ENCODE measurements around the gene TARBP1.

The TARBP1 gene

GRCh38 chr1:234490793-234491479 lies 12.0 kb upstream of the TARBP1 start:
- Histone ChIP-seq H3K36me3 (ENCODE audit: insufficient read depth, low read length) (no peaks in the 10 kb centered on the region), H3K4me3 (ENCODE audit: low read depth, low read length) (no peak overlapping the region), H3K27ac (ENCODE audit: low read depth, low read length) (no peak overlapping the region), H3K4me1 (ENCODE audit: control insufficient read depth, insufficient read depth, low read length, unreplicated experiment) (peaks cover 26% of the 10 kb centered on the region), H2AFZ (ENCODE audit: low read length, unreplicated experiment) (no peak overlapping the region), H3K79me2 (ENCODE audit: control insufficient read depth, insufficient read depth, low read length, unreplicated experiment) (no peaks in the 10 kb centered on the region), H3K27me3 (ENCODE audit: insufficient read depth, low read length) (no peaks in the 10 kb centered on the region)

DNA sequence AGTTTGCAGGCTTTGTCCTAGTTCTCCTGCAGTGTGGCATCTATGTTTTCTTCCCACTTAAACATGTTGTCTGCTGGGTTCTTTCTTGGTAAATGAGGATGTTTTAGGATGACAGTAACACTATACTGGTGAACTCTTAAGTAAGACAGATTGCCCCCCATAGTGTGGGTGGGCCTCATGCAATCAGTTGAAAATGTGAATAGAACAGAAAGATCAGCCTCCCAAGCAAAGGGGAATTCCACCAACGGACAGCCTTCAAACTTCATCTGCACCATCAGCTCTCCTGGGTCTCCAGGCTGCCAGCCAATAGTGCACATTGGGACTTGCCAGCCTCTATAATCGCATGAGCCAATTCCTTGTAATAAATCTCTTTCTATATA lies 10.7 kb upstream of the TARBP1 start:
- Histone ChIP-seq H3K4me3 (ENCODE audit: low read depth, low read length) (no peak overlapping the region), H3K27ac (ENCODE audit: low read depth, low read length) (no peak overlapping the region), H3K27me3 (ENCODE audit: insufficient read depth, low read length) (no peaks in the 10 kb centered on the region), H3K4me1 (ENCODE audit: control insufficient read depth, insufficient read depth, low read length, unreplicated experiment) (peaks cover 15% of the 10 kb centered on the region), H3K36me3 (ENCODE audit: insufficient read depth, low read length) (no peaks in the 10 kb centered on the region), H2AFZ (ENCODE audit: low read length, unreplicated experiment) (no peak overlapping the region), H3K79me2 (ENCODE audit: control insufficient read depth, insufficient read depth, low read length, unreplicated experiment) (no peaks in the 10 kb centered on the region)

- peaks cover 12% of the 10 kb centered on the region for H3K4me1 ChIP-seq (ENCODE audit: control insufficient read depth, insufficient read depth, low read length, unreplicated experiment)
- H3K27me3 ChIP-seq (ENCODE audit: insufficient read depth, low read length) = no peaks in the 10 kb centered on the region
- H3K27ac ChIP-seq (ENCODE audit: low read depth, low read length) = no peak overlapping the region
- H3K4me3 ChIP-seq (ENCODE audit: low read depth, low read length) = no peak overlapping the region
- H3K36me3 ChIP-seq (ENCODE audit: insufficient read depth, low read length) = no peaks in the 10 kb centered on the region
- no peak overlapping the region for H2AFZ ChIP-seq (ENCODE audit: low read length, unreplicated experiment)
- no peaks in the 10 kb centered on the region for H3K79me2 ChIP-seq (ENCODE audit: control insufficient read depth, insufficient read depth, low read length, unreplicated experiment)
Observed at GRCh38 chr1:234489007-234489697, 10.2 kb upstream of the TARBP1 start.

DNA sequence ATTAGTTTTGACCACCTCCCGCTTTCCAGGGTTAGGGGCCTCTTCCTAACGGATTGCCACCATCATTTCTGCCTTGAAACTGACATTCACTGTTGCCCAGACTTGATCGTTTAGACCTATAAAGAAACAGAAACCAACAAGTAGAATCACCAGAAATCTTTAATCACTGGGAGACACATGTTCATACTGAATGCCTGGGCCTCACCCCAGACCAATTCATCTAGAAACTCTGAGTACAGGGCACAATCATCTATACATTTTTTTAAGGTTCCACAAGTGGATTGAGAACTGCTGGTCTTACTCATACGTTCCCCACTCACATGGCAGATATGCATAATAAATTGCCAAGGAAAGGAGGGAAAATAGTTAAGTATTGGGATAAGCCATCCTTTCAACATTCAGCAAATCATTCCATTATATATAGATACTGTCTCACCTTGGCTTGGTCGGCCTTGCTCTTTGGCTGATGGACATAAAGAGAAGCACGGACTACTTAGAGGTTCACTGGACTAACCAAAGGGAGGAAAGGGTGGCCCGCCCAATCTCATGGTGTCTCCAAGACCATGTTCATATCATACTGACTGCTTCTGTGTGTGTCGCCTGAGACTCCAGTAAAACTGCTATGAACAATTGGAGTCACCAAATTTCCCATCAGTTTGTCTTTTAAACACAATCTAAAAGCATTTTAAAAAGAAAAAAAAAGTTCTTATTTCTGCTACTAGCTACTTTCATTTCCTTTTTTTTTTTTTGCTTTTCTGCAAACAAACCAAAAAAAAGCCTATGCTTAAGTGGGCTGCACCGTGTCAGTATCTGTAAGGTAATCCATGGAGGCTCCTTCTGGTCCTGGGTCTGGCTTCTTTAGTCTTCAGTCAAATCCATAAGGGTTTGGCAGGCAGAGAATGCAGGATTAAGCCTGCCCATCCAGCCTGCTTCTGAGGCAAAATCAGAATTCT lies 9.4 kb upstream of the TARBP1 start:
- Histone ChIP-seq H3K36me3 (ENCODE audit: insufficient read depth, low read length) (no peaks in the 10 kb centered on the region), H3K79me2 (ENCODE audit: control insufficient read depth, insufficient read depth, low read length, unreplicated experiment) (no peaks in the 10 kb centered on the region), H3K27ac (ENCODE audit: low read depth, low read length) (no peak overlapping the region), H3K4me1 (ENCODE audit: control insufficient read depth, insufficient read depth, low read length, unreplicated experiment) (peaks cover 12% of the 10 kb centered on the region), H3K4me3 (ENCODE audit: low read depth, low read length) (no peak overlapping the region), H3K27me3 (ENCODE audit: insufficient read depth, low read length) (no peaks in the 10 kb centered on the region), H2AFZ (ENCODE audit: low read length, unreplicated experiment) (peak overlapping the region; percentile 78)

GRCh38 chr1:234486858-234487840 lies 8.2 kb upstream of the TARBP1 start:
- Histone ChIP-seq H3K36me3 (ENCODE audit: insufficient read depth, low read length) (no peaks in the 10 kb centered on the region), H3K4me3 (ENCODE audit: low read depth, low read length) (peak overlapping the region; percentile 40)

DNA sequence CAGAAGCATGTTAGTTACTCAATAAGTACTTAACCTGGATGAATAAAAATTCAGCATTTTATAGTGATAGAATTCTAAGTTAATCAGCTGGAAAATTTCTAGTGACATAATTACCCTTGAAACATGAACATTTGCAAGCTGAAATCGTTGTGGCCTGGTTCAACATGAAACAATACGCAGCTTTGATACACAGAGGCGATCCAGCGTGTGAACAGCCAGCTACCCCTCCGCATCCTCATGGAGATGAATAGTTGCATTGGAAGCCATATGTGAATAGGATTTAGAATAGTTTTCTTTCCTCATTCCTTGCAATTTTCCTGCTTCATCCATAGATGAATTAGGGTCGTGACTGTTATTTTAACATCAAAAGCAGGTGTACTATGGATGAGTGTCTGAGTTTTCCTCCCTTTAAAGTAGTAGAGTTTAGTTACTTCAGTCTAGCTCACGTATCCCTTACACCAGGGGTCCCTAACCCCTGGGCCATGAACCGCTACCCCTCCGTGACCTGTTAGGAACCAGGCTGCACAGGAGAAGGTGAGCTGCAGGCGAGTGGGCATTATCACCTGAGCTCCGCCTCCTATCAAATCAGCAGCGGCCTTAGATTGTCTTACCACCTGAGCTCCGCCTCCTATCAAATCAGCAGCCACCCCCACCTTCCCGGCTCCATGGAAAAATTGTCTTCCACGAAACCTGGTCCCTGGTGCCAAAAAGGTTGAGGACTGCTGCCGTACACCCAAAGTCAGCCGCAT lies 6.2 kb upstream of the TARBP1 start:
- Histone ChIP-seq H3K36me3 (ENCODE audit: insufficient read depth, low read length) (no peaks in the 10 kb centered on the region), H2AFZ (ENCODE audit: low read length, unreplicated experiment) (no peak overlapping the region), H3K79me2 (ENCODE audit: control insufficient read depth, insufficient read depth, low read length, unreplicated experiment) (no peaks in the 10 kb centered on the region), H3K27me3 (ENCODE audit: insufficient read depth, low read length) (peaks cover 12% of the 10 kb centered on the region; the same call in 1 of the 2 replicates), H3K27ac (ENCODE audit: low read depth, low read length) (no peak overlapping the region), H3K4me1 (ENCODE audit: control insufficient read depth, insufficient read depth, low read length, unreplicated experiment) (peaks cover 12% of the 10 kb centered on the region), H3K4me3 (ENCODE audit: low read depth, low read length) (no peak overlapping the region)

More at GRCh38 chr1:234486858-234487840, 8.2 kb upstream of the TARBP1 start:
- Histone ChIP-seq H3K4me1 (ENCODE audit: control insufficient read depth, insufficient read depth, low read length, unreplicated experiment) (peaks cover 12% of the 10 kb centered on the region), H3K27ac (ENCODE audit: low read depth, low read length) (no peak overlapping the region), H3K27me3 (ENCODE audit: insufficient read depth, low read length) (peaks cover 11% of the 10 kb centered on the region; the same call in 1 of the 2 replicates), H2AFZ (ENCODE audit: low read length, unreplicated experiment) (peak overlapping the region; percentile 78), H3K79me2 (ENCODE audit: control insufficient read depth, insufficient read depth, low read length, unreplicated experiment) (no peaks in the 10 kb centered on the region)

DNA sequence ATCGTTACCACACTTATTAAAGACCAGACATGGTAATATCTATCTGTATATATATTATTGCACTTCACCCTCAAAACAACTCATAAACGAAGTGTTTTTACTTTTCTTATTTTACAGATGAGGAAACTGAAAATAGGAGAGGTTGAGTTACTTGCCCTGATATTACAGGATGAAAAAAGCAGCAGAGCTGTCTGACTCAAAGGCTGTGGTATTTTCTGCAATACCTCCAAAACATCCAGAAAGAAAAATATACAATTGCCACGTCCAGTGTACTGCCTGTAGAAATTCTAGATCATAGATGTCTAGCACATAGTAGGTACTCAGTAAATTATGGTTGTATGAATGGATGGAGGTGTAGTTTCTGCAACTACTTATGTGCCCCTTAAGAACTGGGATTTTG lies 5.2 kb upstream of the TARBP1 start:
- no peaks in the 10 kb centered on the region for H3K36me3 ChIP-seq (ENCODE audit: insufficient read depth, low read length)
- peaks cover 12% of the 10 kb centered on the region; the same call in 1 of the 2 replicates for H3K27me3 ChIP-seq (ENCODE audit: insufficient read depth, low read length)
- no peak overlapping the region for H3K27ac ChIP-seq (ENCODE audit: low read depth, low read length)
- H3K79me2 ChIP-seq (ENCODE audit: control insufficient read depth, insufficient read depth, low read length, unreplicated experiment) = no peaks in the 10 kb centered on the region
- no peak overlapping the region for H2AFZ ChIP-seq (ENCODE audit: low read length, unreplicated experiment)
- peaks cover 14% of the 10 kb centered on the region for H3K4me1 ChIP-seq (ENCODE audit: control insufficient read depth, insufficient read depth, low read length, unreplicated experiment)
- H3K4me3 ChIP-seq (ENCODE audit: low read depth, low read length) = no peak overlapping the region

DNA sequence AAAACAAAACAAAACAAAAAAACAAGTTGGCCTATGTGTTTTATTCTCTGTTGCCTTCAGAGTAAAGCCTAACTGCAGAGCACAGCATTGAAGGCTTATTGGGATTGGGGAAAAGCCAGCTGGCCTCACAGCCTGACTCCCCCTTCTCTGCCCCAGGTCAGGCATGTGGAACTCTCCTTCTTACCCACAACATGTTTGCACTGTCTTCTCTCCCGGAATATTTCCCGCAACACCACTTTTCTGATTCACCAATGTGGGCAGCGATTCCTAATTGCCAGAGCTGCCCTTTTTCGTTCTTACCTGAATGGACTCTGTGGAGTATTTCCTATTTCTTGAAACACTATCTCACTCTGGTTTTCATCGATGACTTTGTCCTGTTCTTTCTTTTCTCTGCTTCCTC lies 2.8 kb upstream of the TARBP1 start:
- no peak overlapping the region for H3K27ac ChIP-seq (ENCODE audit: low read depth, low read length)
- peaks cover 11% of the 10 kb centered on the region for H3K79me2 ChIP-seq (ENCODE audit: control insufficient read depth, insufficient read depth, low read length, unreplicated experiment)
- H2AFZ ChIP-seq (ENCODE audit: low read length, unreplicated experiment) = no peak overlapping the region
- H3K27me3 ChIP-seq (ENCODE audit: insufficient read depth, low read length) = peaks cover 12% of the 10 kb centered on the region; the same call in 1 of the 2 replicates
- no peaks in the 10 kb centered on the region for H3K36me3 ChIP-seq (ENCODE audit: insufficient read depth, low read length)
- peaks cover 12% of the 10 kb centered on the region for H3K4me1 ChIP-seq (ENCODE audit: control insufficient read depth, insufficient read depth, low read length, unreplicated experiment)
- no peak overlapping the region for H3K4me3 ChIP-seq (ENCODE audit: low read depth, low read length)

- no peak overlapping the region for H3K27ac ChIP-seq (ENCODE audit: low read depth, low read length)
- H3K27me3 ChIP-seq (ENCODE audit: insufficient read depth, low read length) = peaks cover 12% of the 10 kb centered on the region; the same call in 1 of the 2 replicates
- H3K79me2 ChIP-seq (ENCODE audit: control insufficient read depth, insufficient read depth, low read length, unreplicated experiment) = peaks cover 28% of the 10 kb centered on the region
- no peak overlapping the region for H2AFZ ChIP-seq (ENCODE audit: low read length, unreplicated experiment)
- no peaks in the 10 kb centered on the region for H3K36me3 ChIP-seq (ENCODE audit: insufficient read depth, low read length)
- H3K4me1 ChIP-seq (ENCODE audit: control insufficient read depth, insufficient read depth, low read length, unreplicated experiment) = peaks cover 13% of the 10 kb centered on the region
- H3K4me3 ChIP-seq (ENCODE audit: low read depth, low read length) = no peak overlapping the region
Observed at GRCh38 chr1:234479866-234480265, 887 bp upstream of the TARBP1 start.
